Activated T-helper 1 cell treated with anti-CD3 and anti-CD28 coated beads, Interleukin-2, amount 50 U/mL, for 16 hours (primary cell): ENCODE data around the gene EHHADH.
"Not testable (repeated sequence)": the region's sequence is repeated elsewhere in the genome, so short reads cannot be mapped to it uniquely, and the experiment has no call there.

Experiments used
- DNase-seq, 2 donors: peaks; one replicate each; pipeline ENCODE4 v3.0.0-alpha.2; 2020; ENCODE audit warnings: low read depth in 1 of 2, low spot score in 1 of 2

EHHADH gene

DNA sequence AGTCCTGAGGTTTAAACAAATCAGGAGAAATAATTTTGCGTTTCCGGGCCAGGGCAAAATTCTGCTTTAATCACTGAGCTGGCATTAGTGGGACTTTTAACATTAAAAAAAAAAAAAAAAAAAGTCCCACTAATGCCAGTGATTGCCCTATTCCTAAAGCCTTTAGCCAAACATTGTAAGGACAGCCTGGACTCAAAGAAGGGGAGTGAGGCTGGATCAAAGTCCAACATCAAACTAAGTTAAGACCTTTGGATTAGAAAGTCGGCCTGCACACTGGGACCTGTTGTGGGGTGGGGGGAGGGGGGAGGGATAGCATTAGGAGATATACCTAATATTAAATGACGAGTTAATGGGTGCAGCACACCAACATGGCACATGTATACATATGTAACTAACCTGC lies 716 bp downstream of the EHHADH start:
- DNase-seq, result not testable (repeated sequence)

DNA sequence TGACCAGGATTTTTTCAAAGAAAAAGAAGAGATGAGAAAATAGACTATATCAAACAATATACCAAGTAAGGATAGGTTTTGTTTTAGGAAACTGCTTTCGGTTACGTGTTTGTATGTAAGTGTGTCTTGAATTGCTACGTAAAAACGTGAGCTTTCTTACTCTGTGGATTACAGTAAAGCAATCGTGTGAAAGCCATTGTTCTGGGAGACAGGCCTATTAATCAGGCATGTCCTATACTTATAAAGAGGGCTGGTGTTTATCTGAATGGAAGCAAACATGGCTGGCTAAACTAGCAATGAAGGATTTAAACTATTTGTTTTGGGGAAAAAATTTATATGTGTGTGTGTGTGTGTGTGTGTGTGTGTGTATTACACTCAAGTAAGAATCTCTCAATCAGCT lies 2.6 kb downstream of the EHHADH start:
- DNase-seq, result no peak

DNA sequence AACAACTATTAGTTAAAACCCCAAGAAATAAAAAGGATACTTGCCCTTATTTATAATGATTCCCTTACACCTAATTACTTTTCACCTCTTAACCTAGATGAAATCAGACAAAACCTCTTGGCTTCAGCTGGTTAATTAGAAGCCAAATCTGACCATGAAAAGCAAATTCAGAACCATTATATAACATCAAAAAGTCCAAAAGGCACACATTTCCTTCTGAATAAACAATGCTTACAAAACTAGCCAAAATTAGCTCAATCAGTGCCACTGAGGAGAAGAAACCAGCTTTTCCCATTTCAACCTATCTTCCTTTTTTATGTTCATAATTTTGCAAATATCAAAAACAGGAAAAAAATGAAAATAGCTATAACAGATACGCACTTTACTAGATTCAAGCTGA lies 3.2 kb downstream of the EHHADH start:
- DNase-seq, result no peak

DNA sequence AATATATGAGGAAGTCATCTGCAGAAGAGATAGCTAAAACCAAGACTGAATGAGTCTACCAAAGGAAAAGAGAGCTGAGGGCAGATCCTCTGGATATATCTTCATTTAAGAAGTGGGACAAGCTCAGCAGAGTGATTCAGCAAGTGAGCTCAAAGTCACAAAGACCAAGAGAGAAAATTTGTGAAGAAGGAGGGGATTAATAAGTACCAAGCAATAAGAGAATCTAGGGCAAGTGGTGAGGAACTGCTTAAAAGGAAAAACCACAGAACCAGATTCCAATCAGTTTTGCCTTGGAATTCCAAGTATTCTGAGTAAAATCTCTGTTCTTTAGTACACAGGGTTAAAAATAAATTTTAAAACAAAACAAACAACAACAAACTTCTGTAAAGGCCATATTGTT lies 3.6 kb downstream of the EHHADH start:
- DNase-seq, result no peak

DNA sequence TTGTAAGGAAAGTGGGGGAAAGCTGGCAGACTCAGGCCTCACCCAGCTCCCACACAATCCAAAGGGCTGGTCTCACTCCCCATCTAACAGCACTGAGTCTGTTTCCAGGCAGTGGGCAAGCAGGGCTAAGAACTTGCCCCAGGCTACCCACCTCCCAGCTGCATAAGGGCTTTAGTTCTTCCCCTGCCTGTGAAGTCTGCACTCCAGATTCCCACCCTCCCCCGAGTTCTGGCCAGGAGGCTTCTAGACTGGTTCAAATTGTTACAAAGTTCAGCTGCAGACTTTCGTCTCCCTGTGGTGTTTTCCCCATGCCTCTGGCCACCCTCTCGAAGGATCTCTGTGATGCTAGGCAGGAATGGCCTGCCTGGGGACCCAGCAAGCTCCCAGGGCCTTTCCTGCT lies 11.2 kb downstream of the EHHADH start:
- no peak for DNase-seq

DNA sequence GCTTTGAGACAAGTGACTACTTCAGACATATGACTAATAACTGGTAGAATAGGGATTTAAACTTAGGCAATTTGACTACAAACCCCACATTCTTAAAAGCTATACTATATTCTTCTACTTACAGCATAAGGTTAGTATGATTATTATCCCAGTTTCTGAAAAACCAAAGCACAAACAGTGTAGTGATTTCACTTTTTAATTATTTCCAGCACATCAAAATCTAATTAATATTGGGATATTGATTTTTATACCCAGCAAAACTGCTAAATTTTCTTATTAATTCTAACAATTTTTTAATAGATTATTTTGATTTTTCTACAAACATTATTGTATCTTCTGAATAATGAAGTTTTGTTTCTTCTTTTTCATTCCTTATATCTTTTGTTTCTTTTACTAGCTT lies 16.9 kb downstream of the EHHADH start:
- DNase-seq, result no peak

DNA sequence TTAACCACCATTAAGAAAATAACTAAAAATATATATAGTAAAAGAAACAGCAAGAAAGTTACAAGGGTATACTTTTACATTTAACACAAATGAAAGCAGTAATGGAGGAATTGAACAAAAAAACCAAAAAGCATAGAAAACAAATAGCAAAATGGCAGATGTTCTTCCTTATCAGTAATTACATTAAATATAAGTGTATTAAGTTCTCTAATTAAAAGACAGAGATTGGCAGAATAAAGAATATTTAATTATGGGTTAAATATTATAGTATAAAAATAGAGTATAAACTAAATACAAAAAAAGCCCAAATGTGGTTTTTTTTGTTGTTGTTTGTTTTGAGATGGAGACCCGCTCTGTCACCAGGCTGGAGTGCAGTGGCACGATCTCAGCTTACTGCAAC lies 20.5 kb downstream of the EHHADH start:
- DNase-seq, result no peak

DNA sequence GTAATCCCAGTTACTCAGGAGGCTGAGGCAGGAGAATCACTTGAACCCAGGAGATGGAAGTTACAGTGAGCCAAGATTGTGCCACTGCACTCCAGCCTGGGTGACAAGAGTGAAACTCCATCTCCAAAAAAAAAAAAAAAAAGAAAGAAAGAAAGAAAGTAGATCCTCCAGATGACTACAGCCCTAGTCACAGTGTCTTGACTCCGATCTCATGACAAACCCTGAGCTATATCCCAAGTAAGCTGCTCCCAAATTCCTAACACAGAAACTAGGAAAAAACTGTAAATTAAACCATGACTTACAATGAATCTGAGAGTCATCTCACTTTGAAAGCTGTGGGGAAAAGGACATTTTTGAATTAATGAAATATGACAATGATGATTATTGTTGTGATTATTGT lies 27.3 kb downstream of the EHHADH start:
- DNase-seq, result not testable (repeated sequence)

DNA sequence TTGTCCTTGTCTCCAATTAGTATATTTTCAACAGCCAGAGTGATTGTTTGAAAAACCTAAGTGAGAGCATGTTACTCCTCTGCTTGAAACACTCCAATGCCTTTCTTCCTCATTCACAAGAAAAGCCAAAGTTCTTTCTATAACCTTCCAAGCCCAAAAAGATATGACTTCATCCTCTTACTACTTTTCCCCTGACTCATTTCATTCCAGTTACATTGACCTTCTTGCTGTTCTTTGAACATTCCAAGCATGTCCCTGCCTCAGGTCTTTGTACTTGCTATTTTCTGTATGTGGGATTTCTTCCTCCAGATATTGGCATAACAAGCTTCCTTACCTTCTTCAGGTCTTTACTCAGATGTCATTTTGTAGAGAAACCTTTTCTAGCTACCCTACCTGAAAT lies 28.3 kb downstream of the EHHADH start:
- no peak for DNase-seq

DNA sequence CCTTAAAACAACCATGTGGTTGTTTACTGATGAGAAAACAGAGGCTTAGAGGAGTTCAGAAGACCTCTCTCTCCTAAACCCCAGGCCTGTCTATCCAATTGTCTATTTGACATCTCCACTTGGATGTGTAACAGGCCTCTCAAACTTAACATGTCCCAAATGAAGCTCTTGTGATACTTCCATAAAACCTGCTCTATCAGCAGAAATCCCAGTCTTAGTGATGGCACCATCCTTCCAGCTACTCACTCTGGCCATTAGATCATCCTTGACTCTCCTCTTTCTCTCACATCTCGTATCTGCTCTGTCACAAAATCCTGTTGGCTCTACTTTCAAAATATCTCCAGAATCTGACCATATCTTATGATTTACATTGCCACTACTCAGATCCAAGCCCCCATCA lies 28.8 kb downstream of the EHHADH start:
- no peak for DNase-seq

DNA sequence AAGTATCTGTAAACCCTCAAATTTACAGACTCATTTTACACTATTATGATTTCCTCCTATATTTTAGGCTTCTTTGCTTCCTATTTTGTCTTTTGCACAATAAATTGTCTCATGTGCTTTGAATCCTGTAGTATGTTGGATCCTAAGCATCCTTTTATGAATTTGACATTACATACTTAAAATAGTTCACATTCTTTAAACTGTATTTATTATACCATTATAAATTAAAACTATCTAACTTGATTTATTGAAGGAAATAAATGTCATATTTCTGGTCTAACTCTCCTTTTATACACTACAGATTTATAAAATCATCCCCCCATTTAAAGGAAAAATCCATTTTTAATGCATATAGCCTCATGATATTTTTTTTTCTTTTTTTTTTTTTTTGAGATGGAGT lies 32.6 kb downstream of the EHHADH start:
- DNase-seq, result no peak

DNA sequence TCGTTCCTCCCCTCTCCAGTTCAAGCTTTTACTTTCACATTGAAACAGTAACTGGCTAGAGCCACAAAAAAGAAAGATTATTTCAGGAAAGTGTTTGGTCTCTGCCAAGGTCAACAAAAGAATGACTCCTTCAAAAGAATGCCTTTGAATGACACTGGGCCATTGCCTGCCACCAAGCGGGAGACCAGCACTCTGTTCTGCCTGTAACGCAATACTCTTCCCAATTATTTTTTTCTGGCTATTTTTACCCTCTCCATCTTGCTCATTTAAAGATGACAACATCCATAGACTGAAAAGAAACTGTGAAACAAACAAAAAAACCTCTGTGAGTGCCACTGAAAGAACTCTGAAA lies 37.3 kb downstream of the EHHADH start:
- DNase-seq, result no peak

DNA sequence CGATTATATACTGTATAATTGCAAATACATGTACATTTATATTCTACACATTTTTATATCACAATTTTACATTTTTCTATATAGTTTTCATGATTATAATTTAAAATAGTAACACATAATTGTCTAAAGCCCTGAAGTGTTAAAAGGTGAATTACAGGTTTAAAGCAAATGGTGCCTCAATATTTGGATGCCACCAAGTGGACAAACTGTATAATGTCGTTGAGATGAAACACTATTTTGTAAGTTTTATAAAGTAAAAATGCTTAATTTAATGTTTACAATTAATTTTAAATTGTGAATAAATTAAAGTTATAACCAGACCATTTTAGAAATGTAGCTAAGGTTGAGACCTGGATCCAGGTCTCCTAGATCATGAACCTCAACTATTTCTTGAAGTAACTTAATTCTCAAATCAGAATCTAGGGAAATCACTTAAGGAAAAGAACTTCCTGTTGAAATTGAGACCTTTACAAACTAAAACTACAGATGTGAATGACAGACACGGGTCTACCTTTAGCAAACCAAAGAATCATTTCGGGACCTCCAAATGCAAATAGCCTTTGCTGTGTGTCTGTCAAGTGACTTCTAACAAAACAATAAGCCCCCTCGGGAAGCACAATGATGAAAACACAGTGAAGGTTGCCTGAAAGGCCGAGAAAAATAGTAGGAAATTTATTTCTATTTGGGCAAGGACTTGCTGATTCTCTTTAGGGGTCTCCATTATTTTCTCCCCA lies 37.8 kb downstream of the EHHADH start:
- DNase-seq, result no peak

DNA sequence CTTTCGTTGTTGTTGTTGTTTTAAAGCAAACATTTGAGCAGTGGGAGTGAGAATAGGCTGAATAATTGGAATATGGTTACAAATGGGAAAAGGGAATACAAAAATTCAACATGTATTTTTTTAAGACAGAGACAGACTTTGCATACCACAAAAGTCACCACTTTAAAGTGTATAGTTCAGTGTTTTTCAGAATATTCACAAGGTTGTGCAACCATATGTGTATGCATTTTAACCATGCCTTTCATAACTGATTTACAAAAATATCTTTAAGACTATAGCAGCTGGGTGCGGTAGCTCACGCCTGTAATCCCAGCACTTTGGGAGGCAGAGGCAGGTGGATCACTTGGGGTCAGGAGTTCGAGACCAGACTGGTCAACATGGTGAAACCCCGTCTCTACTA lies 41.3 kb downstream of the EHHADH start:
- no peak for DNase-seq

DNA sequence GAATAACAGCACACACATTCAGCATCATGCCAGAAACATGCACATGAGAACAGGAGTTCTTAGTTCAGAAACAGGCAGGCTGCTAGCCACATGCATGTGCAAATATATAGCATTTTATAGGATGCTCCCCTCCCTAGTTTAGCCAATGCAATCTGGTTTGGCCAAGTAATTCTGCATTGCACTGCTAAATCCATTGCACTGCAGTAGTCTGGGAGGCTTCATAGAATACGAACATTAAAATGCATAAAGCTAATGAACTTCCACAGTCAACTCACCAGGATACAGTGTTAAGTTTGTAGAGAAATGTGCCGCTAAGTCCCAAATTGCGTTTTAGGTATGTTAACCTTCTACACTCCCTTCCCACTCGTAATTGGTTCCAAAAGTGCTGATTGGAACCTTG lies 41.8 kb downstream of the EHHADH start:
- DNase-seq, result no peak

DNA sequence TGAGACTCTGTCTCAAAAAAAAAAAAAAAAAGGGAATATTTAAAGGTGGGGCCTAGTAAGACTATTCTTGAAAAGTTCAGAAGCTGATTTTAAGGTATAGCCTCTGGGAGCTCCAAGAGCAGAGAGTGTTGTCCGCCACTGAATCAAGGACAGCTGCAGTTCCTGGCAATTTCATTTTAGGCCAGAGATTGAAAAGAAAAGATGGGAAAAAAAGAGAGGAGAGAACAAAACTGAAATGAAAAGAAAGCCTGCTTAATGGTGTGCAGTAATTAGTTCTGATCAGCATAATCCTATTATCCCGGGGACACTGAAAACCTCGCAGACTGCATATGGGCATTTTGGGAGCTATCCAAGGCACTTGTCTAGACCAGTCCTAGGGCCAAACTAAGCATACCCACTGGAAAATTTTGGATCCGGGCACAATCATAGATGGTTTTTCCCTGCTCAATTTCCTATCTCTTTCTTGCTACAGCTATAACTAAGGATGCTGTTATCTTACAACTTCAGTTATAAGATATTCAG lies 43.2 kb downstream of the EHHADH start:
- no peak for DNase-seq

DNA sequence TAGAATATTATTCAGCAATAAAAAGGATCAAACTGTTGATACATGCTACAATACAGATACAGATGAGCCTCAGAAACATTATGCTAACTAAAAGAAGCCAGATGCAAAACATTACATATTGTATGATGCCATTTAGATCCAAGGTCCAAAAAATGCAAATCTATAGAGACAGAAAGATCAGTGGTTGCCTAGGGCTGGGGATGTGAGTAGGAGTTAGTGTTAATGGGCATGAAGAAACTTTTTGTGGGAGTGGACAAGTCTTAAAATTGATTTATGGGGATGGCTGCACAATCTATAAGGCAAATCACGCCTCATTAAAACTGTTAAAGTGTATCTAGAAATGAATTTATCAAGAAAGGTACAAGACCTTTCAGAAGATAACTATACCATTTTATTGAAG lies 45.0 kb downstream of the EHHADH start:
- DNase-seq, result no peak

DNA sequence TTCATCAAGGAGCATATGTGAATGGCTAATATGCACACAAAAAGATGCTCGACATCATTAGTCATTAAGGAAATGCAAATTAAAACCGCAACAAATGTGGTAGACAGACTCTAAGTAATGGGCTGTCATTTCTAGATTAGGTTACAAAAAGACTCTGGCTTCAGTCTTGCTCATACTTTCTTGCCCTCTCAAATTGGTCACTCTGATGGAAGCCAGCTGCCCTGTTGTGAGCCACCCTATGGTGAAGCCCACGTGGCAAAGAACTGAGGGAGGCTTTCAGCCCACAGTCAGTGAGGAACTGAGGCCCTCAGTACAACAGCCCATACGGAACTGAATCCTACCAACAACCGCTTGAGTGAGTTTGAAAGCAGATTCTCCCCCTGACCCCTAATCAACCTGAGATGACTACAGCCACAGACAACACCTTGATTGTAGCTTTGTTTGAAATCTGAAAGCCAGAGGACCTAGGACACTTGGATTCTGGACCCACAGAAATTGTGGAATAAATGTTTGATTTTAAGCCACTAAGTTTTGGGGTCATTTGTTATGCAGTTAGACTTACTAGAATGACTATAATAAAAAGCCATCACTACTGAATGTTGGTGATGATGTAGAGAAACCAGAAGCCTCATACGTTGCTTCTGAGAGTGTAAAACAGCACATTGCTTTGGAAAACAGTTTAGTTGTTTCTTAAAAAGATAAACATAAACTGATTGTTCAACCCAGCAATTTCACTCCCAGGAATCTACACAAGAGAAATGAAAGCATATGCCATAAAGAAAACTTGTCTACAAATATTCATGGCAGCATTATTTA lies 45.7 kb downstream of the EHHADH start:
- DNase-seq, result no peak

DNA sequence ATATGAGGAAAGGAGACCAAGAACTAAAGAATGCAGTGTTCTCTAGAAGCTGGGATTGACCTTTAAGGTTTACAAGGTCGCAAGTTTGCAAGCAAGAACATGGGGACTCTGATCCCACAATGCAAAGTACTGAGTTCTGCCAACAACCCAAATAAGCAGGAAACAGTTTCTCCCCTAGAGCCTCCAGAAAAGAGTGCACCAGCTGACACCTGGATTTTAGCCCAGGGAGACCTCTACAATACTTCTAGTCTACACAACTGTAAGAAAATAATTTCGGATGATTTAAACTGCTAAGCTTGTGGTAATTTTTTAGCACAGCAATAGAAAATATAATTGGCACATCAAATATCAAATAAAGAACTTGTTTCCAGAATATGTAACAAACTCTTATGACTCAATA lies 46.4 kb downstream of the EHHADH start:
- no peak for DNase-seq

DNA sequence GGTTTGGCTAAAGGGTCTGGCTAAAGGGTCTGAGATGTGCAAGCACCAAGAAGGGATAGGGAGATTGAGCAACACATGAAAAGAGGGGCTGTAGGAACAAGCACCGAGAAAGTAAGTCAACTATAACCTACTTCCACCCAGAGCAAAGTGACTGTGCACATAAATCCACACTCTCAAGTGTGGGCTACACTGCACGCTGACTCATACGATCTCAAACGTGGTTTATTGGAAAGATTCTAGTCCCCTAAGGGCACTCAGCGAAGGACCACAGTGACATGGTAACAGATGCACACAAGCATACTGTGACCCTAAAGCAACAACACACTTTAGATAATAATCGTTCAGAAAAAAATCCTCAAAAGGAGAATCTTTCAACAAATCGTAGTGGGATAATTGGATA lies 48.0 kb downstream of the EHHADH start:
- no peak for DNase-seq

DNA sequence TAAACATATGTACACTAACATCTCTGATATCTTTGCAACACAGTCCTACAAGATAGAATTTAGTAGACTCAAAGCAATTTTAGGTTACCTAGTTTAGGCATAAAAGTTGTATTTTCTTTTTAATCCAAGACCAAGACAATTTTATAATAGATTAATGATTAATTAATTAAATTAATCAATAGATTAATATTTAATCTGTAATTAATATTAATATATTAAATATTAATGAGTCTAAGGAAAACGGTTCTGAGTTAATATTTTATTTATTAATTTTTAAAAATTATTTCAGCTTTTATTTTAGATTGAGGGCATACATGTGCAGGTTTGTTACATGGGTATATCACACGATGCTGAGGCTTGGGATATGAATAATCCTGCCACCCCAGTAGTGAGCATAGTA lies 49.0 kb downstream of the EHHADH start:
- no peak for DNase-seq

DNA sequence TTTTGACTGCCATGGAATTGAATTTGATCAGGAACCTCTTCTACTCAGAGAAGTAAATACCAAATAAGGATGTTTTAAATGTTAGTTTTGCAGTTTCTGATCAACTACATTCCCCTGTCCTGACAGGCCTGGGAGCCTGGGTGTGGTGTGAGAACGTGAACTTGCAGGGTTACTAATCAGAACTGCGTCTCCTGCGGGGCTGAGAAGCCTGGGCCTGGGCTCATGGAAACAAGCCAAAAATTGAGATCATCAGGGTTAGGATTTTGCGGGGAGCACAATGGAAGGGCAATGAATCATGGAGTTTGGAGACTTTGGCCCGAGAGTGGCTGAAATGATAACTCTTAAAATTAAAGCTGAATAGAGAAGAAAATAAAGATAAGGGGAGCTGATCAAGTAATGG lies 53.2 kb downstream of the EHHADH start:
- DNase-seq, result no peak

DNA sequence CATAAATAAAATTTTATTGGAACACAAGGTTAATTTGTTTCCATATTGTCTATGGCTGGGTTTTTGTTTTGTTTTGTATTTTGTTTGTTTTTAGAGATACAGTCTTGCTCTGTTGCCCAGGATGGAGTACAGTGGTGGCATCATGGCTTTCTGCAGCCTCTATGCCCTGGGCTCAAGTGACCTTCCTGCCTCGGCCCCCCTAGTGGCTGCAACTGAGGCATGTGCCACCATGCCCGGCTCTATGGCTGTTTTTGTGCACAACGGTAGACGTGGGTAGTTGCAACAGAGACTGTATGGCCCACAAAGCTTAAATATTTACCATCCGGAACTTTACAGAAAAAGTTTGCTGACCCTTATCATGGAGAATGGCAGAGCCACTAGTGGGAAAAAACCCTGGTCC lies 54.2 kb downstream of the EHHADH start:
- no peak for DNase-seq
